Hematopoietic multipotent progenitor cell treated with erythropoietin and hydrocortisone succinate and interleukin-3 and kit ligand, for 6 days (in vitro differentiated cells): Measurements from ENCODE around the gene SGF29.
"Not testable (repeated sequence)": the region's sequence is repeated elsewhere in the genome, so short reads cannot be mapped to it uniquely, and the experiment has no call there.

ENCODE experiments used
- DNase-seq: peaks from one replicate; pipeline ENCODE4 v3.0.0-alpha.2; 2015

The SGF29 gene

GRCh38 chr16:28534542-28535373, 19.0 kb upstream of the SGF29 start:
- peak; percentile 82 for DNase-seq

GRCh38 chr16:28537076-28537475, 16.6 kb upstream of the SGF29 start:
- no peak for DNase-seq

GRCh38 chr16:28537964-28538732, 15.6 kb upstream of the SGF29 start:
- no peak for DNase-seq

GRCh38 chr16:28538733-28539596, 14.8 kb upstream of the SGF29 start, which contains the start of gene NUPR1:
TSS of gene NUPR1 (minus strand) at chr16:28538974. CDS start at chr16:28538907, 67 bp downstream.
- DNase-seq, result no peak

- no peak for DNase-seq
Measured at GRCh38 chr16:28540346-28540745, 13.4 kb upstream of the SGF29 start.

GRCh38 chr16:28542646-28543045, 11.1 kb upstream of the SGF29 start:
- no peak for DNase-seq

- peak; percentile 69 for DNase-seq
Measured at GRCh38 chr16:28543072-28543471, 10.6 kb upstream of the SGF29 start.

GRCh38 chr16:28544998-28545397, 8.7 kb upstream of the SGF29 start:
- DNase-seq, result no peak

GRCh38 chr16:28545964-28546363, 7.8 kb upstream of the SGF29 start:
- DNase-seq, result not testable (repeated sequence)

- DNase-seq, result no peak
Measured at GRCh38 chr16:28546626-28547025, 7.1 kb upstream of the SGF29 start.

- DNase-seq, result no peak
Measured at GRCh38 chr16:28548306-28548802, 5.4 kb upstream of the SGF29 start.

- DNase-seq, result peak; percentile 80
Measured at GRCh38 chr16:28549301-28549899, 4.3 kb upstream of the SGF29 start.

GRCh38 chr16:28554634-28555423, 1.1 kb downstream of the SGF29 start:
- DNase-seq, result peak; percentile 24

- no peak for DNase-seq
Measured at GRCh38 chr16:28555561-28555960, 1.8 kb downstream of the SGF29 start.

- no peak for DNase-seq
Measured at GRCh38 chr16:28556914-28557320, 3.2 kb downstream of the SGF29 start.

GRCh38 chr16:28558456-28558855, 4.7 kb downstream of the SGF29 start:
- DNase-seq, result no peak

GRCh38 chr16:28561557-28562187, 8.0 kb downstream of the SGF29 start:
- no peak for DNase-seq

GRCh38 chr16:28562199-28562598, 8.5 kb downstream of the SGF29 start:
- no peak for DNase-seq

- no peak for DNase-seq
Measured at GRCh38 chr16:28563218-28563617, 9.5 kb downstream of the SGF29 start.

GRCh38 chr16:28566233-28566925, 12.7 kb downstream of the SGF29 start:
- peak; percentile 34 for DNase-seq
